ENCODE measurements around the gene NME7.

- TF ChIP-seq CREB1 (CRISPR knock-in tag; IDR thresholded peaks at IDR 0.05) (no peak), ATF6 (CRISPR knock-in tag; IDR thresholded peaks at IDR 0.05) (no peak), USF1 (CRISPR knock-in tag; IDR thresholded peaks at IDR 0.05) (no peak), IRF1 (CRISPR knock-in tag; IDR thresholded peaks at IDR 0.05) (no peak), CTCF (IDR thresholded peaks at IDR 0.05) (no peak), NR3C1 (CRISPR knock-in tag; conservative IDR thresholded peaks at IDR 0.05; ENCODE audit: low read depth) (no peak), MAX (CRISPR knock-in tag; IDR thresholded peaks at IDR 0.05) (no peak), ESRRA (CRISPR knock-in tag; IDR thresholded peaks at IDR 0.05; ENCODE audit: borderline replicate concordance) (no peak), ATF1 (CRISPR knock-in tag; IDR thresholded peaks at IDR 0.05) (no peak), ZNF263 (CRISPR knock-in tag; IDR thresholded peaks at IDR 0.05; ENCODE audit: low read depth) (no peak), NR2C2 (CRISPR knock-in tag; IDR thresholded peaks at IDR 0.05) (no peak), ZNF121 (CRISPR knock-in tag; IDR thresholded peaks at IDR 0.05) (no peak), E2F1 (CRISPR knock-in tag; IDR thresholded peaks at IDR 0.05) (no peak)
Measured at GRCh38 chr1:169160845-169161495, 206.6 kb downstream of the NME7 start.

Data from WTC11 (cell line).